ENCODE data around the gene AFAP1.
A peak's percentile ranks its signal among the peaks of the same experiment; 100 is the strongest.

AFAP1 gene

DNA sequence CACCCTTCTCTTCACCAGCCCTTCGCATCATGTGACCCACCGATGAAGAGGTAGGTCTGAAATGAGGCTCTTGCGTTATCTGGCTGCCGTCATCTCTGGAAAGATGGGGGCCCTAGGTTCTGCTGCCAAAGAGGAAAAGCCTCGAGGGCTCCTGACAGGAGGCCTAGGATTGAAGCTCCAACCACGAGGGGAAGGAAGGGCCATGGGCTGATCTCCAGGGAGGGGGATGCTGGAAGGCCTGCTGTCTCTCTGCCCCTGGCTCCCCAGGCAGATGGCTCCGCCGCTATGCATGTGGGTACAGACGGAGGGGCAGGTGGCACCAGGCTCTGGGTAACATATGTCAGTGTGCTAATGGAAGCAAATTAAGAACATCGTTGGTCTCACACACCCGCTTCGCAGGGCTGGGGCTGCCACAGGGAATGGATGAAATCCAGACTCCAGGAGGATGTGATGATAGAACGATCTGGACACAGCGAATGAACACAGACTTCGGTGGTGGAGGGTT, 44.9 kb downstream of the AFAP1 start:
- Histone ChIP-seq H3K4me3 (ENCODE audit: low read length in 2 of 2) (no peak overlapping the region), H3K27me3 (ENCODE audit: control insufficient read depth in 2 of 2, insufficient read depth in 2 of 2, low read length in 2 of 2) (no peaks in the 10 kb centered on the region), H3K9ac (ENCODE audit: low read depth in 1 of 2, low read length in 2 of 2) (no peak overlapping the region), H3K9me3 (ENCODE audit: control insufficient read depth in 2 of 2, low read length in 2 of 2) (no peaks in the 10 kb centered on the region), H3K27ac (ENCODE audit: low read depth in 2 of 2, low read length in 2 of 2) (no peak overlapping the region), H3K4me1 (ENCODE audit: control insufficient read depth in 2 of 2, insufficient read depth in 2 of 2, low read length in 2 of 2) (no peaks in the 10 kb centered on the region), H3K36me3 (ENCODE audit: control insufficient read depth in 2 of 2, insufficient read depth in 2 of 2, low read length in 2 of 2) (no peaks in the 10 kb centered on the region)

- Histone ChIP-seq H3K27ac (ENCODE audit: low read depth in 2 of 2, low read length in 2 of 2) (no peak overlapping the region), H3K9ac (ENCODE audit: low read depth in 1 of 2, low read length in 2 of 2) (no peak overlapping the region), H3K9me3 (ENCODE audit: control insufficient read depth in 2 of 2, low read length in 2 of 2) (no peaks in the 10 kb centered on the region), H3K27me3 (ENCODE audit: control insufficient read depth in 2 of 2, insufficient read depth in 2 of 2, low read length in 2 of 2) (no peaks in the 10 kb centered on the region), H3K36me3 (ENCODE audit: control insufficient read depth in 2 of 2, insufficient read depth in 2 of 2, low read length in 2 of 2) (no peaks in the 10 kb centered on the region), H3K4me1 (ENCODE audit: control insufficient read depth in 2 of 2, insufficient read depth in 2 of 2, low read length in 2 of 2) (no peaks in the 10 kb centered on the region), H3K4me3 (ENCODE audit: low read length in 2 of 2) (no peak overlapping the region)
These were observed 45.5 kb downstream of the AFAP1 start for GRCh38 chr4:7894098-7894676.

- Histone ChIP-seq H3K4me3 (ENCODE audit: low read length in 2 of 2) (no peak overlapping the region), H3K4me1 (ENCODE audit: control insufficient read depth in 2 of 2, insufficient read depth in 2 of 2, low read length in 2 of 2) (no peaks in the 10 kb centered on the region), H3K27me3 (ENCODE audit: control insufficient read depth in 2 of 2, insufficient read depth in 2 of 2, low read length in 2 of 2) (no peaks in the 10 kb centered on the region), H3K9me3 (ENCODE audit: control insufficient read depth in 2 of 2, low read length in 2 of 2) (no peaks in the 10 kb centered on the region), H3K9ac (ENCODE audit: low read depth in 1 of 2, low read length in 2 of 2) (no peak overlapping the region), H3K36me3 (ENCODE audit: control insufficient read depth in 2 of 2, insufficient read depth in 2 of 2, low read length in 2 of 2) (no peaks in the 10 kb centered on the region), H3K27ac (ENCODE audit: low read depth in 2 of 2, low read length in 2 of 2) (no peak overlapping the region)
These were observed 46.1 kb downstream of the AFAP1 start for GRCh38 chr4:7893539-7893938.

- H3K27me3 ChIP-seq (ENCODE audit: control insufficient read depth in 2 of 2, insufficient read depth in 2 of 2, low read length in 2 of 2), result no peaks in the 10 kb centered on the region
- H3K36me3 ChIP-seq (ENCODE audit: control insufficient read depth in 2 of 2, insufficient read depth in 2 of 2, low read length in 2 of 2), result no peaks in the 10 kb centered on the region
- H3K27ac ChIP-seq (ENCODE audit: low read depth in 2 of 2, low read length in 2 of 2), result peak overlapping the region in 1 of 2 donors; percentile 1
- H3K9ac ChIP-seq (ENCODE audit: low read depth in 1 of 2, low read length in 2 of 2), result no peak overlapping the region
- H3K9me3 ChIP-seq (ENCODE audit: control insufficient read depth in 2 of 2, low read length in 2 of 2), result no peaks in the 10 kb centered on the region
- H3K4me1 ChIP-seq (ENCODE audit: control insufficient read depth in 2 of 2, insufficient read depth in 2 of 2, low read length in 2 of 2), result no peaks in the 10 kb centered on the region
- H3K4me3 ChIP-seq (ENCODE audit: low read length in 2 of 2), result no peak overlapping the region
These were observed 47.2 kb downstream of the AFAP1 start for GRCh38 chr4:7892212-7893019.

DNA sequence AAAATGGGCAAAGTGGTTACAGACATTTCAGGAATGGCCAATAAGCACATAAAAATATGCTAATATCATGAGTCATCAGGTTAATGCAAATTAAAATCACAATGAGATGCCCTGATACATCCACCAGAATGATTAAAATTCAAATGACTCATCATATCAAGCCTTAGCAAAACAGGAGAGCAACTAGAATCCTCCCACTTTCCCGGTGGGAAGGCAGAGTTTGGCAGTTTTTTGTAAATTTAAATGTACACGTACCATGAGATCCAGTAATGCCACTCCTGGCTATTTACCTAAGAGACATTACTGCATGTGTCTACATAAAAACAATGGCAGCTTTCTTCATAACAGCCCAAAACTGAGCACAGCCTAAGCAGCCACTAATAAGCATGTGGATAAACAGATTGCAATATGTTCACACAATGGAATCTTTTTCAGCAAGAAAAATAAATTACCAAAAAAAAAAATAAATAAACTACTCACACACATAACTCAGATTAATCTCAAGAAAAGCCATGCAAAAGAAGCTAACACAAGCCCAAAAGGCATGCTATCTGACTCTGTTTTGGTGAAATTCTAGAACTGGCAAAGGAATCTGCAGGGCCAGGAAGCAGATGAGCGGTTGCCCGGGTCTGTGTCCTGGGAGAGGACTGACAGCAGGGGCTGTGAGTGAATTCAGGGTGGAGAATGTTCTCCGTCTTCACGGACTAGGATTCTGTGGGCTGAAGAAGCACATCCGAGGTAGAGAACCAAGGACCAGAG, 48.8 kb downstream of the AFAP1 start:
- Histone ChIP-seq H3K27ac (ENCODE audit: low read depth in 2 of 2, low read length in 2 of 2) (no peak overlapping the region), H3K4me1 (ENCODE audit: control insufficient read depth in 2 of 2, insufficient read depth in 2 of 2, low read length in 2 of 2) (peaks cover 3 to 5% of the 10 kb centered on the region in 2 donors), H3K27me3 (ENCODE audit: control insufficient read depth in 2 of 2, insufficient read depth in 2 of 2, low read length in 2 of 2) (no peaks in the 10 kb centered on the region), H3K4me3 (ENCODE audit: low read length in 2 of 2) (no peak overlapping the region), H3K9me3 (ENCODE audit: control insufficient read depth in 2 of 2, low read length in 2 of 2) (no peaks in the 10 kb centered on the region), H3K9ac (ENCODE audit: low read depth in 1 of 2, low read length in 2 of 2) (no peak overlapping the region), H3K36me3 (ENCODE audit: control insufficient read depth in 2 of 2, insufficient read depth in 2 of 2, low read length in 2 of 2) (no peaks in the 10 kb centered on the region)

DNA sequence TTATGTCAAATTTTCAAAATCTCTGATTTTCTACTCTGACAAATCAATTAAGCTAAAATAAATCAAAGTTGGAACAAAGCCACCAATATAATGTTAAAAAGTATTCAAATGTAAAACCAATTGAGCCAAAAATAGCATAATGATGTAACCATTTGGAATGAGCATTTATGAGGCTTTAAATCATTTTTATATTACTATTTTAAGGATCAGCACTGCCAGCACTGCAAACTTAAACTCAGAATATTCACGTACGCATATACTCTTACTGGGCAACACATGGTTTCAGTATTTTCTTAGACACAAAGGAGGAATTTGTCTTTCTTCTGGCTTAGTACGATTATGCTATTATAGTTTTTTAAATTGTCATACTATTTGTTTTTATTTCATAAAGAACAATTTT, 52.2 kb downstream of the AFAP1 start:
- no peak overlapping the region for H3K27ac ChIP-seq (ENCODE audit: low read depth in 2 of 2, low read length in 2 of 2)
- no peaks in the 10 kb centered on the region for H3K9me3 ChIP-seq (ENCODE audit: control insufficient read depth in 2 of 2, low read length in 2 of 2)
- H3K27me3 ChIP-seq (ENCODE audit: control insufficient read depth in 2 of 2, insufficient read depth in 2 of 2, low read length in 2 of 2), result no peaks in the 10 kb centered on the region
- H3K4me1 ChIP-seq (ENCODE audit: control insufficient read depth in 2 of 2, insufficient read depth in 2 of 2, low read length in 2 of 2), result peaks cover 3 to 5% of the 10 kb centered on the region in 2 donors
- H3K36me3 ChIP-seq (ENCODE audit: control insufficient read depth in 2 of 2, insufficient read depth in 2 of 2, low read length in 2 of 2), result peaks cover 0 to 2% of the 10 kb centered on the region in 2 donors
- no peak overlapping the region for H3K9ac ChIP-seq (ENCODE audit: low read depth in 1 of 2, low read length in 2 of 2)
- H3K4me3 ChIP-seq (ENCODE audit: low read length in 2 of 2), result no peak overlapping the region

DNA sequence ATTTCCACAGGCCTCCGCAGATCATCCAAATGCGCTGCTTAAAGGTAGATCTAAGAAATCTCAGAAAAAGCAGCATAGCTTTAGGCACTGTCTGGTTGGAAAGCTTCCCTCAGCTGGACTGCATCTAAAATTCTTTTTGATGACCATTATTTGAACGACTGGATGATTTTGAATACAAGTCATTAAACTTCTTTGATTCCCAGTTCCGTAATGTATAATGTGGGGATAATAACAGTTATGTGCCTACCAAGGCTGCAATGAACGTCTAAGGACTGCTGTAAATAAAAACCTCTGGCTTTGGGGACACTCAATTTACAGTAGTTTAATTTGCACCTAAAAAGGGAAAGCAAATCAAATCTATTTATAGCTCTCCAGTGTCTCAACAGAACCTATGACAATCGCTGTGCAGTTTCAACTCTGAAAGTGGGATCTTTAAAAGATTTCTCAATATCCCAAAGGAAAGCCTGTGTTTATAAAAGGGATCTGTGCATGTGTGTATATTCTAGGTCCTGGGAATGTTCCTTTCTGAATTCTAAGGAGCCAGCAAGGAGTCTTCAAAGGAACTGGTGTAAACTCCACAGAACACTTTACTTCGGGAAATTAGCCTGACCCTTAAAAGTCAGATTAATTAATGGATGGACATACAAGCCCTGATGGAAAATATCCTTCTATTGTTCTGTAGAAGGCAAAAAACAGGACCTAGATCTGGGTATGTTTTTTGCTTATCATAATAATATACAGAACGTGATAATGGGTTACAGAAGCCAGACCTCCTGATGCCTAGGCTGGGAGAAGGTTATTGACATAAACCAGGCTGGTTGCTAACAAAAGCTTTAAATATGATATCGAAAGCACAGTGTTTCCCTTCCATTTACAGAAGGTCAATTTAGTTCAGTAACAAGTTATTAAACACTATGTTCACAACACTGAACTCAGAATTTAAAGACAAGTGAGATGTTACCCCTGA, 53.4 kb downstream of the AFAP1 start:
- Histone ChIP-seq H3K27me3 (ENCODE audit: control insufficient read depth in 2 of 2, insufficient read depth in 2 of 2, low read length in 2 of 2) (no peaks in the 10 kb centered on the region), H3K27ac (ENCODE audit: low read depth in 2 of 2, low read length in 2 of 2) (peak overlapping the region; percentile 26 to 35), H3K4me1 (ENCODE audit: control insufficient read depth in 2 of 2, insufficient read depth in 2 of 2, low read length in 2 of 2) (peaks cover 3 to 5% of the 10 kb centered on the region in 2 donors), H3K9ac (ENCODE audit: low read depth in 1 of 2, low read length in 2 of 2) (no peak overlapping the region), H3K36me3 (ENCODE audit: control insufficient read depth in 2 of 2, insufficient read depth in 2 of 2, low read length in 2 of 2) (peaks cover 0 to 2% of the 10 kb centered on the region in 2 donors), H3K9me3 (ENCODE audit: control insufficient read depth in 2 of 2, low read length in 2 of 2) (no peaks in the 10 kb centered on the region), H3K4me3 (ENCODE audit: low read length in 2 of 2) (no peak overlapping the region)

DNA sequence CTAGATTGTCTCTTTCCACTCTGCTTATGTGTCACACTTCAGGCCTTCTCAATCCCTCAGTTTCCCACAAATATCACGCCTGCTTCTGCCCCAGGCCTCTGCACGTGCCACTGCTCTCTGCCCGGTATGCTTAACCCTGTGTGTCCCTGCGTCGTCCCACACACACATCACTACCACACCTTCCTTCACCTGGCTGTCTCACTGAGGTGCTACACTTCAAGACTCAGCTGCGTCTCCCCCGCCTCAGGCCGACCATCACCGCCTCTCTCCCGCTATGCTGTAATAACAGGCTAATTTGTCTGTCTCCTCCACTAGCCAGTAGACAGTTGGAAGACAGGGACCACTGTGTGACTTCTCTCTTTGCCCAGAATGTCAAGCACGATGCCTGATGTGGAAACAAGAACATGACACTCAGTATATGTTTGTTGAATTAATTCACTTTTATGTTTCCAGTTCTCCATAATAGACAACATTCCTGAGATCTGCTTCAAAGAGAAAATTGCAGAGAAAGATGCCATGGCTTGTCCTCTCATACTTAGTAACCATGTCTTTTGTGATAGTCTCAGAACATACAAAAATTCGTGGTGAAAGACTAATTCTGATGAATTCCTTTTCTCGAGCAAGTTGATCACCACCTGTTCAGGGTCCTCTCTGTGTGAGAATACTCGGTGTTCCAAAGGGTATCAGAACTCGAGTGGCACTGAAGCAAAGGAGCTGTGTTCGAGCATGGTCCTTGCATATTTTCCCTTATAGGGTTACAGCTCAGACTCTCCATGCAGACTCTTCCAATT, 54.2 kb downstream of the AFAP1 start:
- Histone ChIP-seq H3K36me3 (ENCODE audit: control insufficient read depth in 2 of 2, insufficient read depth in 2 of 2, low read length in 2 of 2) (peaks cover 0 to 2% of the 10 kb centered on the region in 2 donors), H3K9ac (ENCODE audit: low read depth in 1 of 2, low read length in 2 of 2) (no peak overlapping the region), H3K4me3 (ENCODE audit: low read length in 2 of 2) (no peak overlapping the region), H3K9me3 (ENCODE audit: control insufficient read depth in 2 of 2, low read length in 2 of 2) (no peaks in the 10 kb centered on the region), H3K4me1 (ENCODE audit: control insufficient read depth in 2 of 2, insufficient read depth in 2 of 2, low read length in 2 of 2) (peaks cover 3 to 5% of the 10 kb centered on the region in 2 donors), H3K27ac (ENCODE audit: low read depth in 2 of 2, low read length in 2 of 2) (peak overlapping the region; percentile 35 to 45), H3K27me3 (ENCODE audit: control insufficient read depth in 2 of 2, insufficient read depth in 2 of 2, low read length in 2 of 2) (no peaks in the 10 kb centered on the region)

DNA sequence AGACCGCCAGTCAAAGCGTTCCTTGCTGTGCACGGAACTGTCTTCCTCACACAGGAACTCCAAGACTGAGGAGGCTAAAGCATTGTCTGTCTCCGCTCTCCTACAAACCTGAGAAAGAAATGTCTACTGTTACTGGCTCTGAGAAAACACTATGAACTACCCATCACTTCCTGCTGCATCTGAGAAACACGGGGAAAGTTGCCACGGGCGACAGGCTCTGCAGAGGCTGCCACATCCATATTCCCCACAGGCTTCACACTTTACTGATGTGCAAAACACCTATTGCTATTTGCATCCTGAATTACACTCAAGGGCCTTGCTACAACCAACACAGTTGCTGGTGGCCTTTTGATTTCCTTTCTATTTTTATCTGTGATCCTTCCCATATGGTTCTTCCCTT, 59.0 kb downstream of the AFAP1 start:
- no peak overlapping the region for H3K27ac ChIP-seq (ENCODE audit: low read depth in 2 of 2, low read length in 2 of 2)
- H3K9ac ChIP-seq (ENCODE audit: low read depth in 1 of 2, low read length in 2 of 2), result no peak overlapping the region
- H3K4me1 ChIP-seq (ENCODE audit: control insufficient read depth in 2 of 2, insufficient read depth in 2 of 2, low read length in 2 of 2), result peaks cover 0 to 9% of the 10 kb centered on the region in 2 donors
- no peak overlapping the region for H3K4me3 ChIP-seq (ENCODE audit: low read length in 2 of 2)
- no peaks in the 10 kb centered on the region for H3K27me3 ChIP-seq (ENCODE audit: control insufficient read depth in 2 of 2, insufficient read depth in 2 of 2, low read length in 2 of 2)
- H3K36me3 ChIP-seq (ENCODE audit: control insufficient read depth in 2 of 2, insufficient read depth in 2 of 2, low read length in 2 of 2), result peaks cover 0 to 2% of the 10 kb centered on the region in 2 donors
- H3K9me3 ChIP-seq (ENCODE audit: control insufficient read depth in 2 of 2, low read length in 2 of 2), result no peaks in the 10 kb centered on the region

Data from mucosa of rectum (tissue), 2 donors.